ENCODE results near the gene CHURC1. TPM values are rescaled to one million over a fixed set of nuclear protein-coding genes. Genes with fewer than 3 reads are reported as not detected.

The CHURC1 gene
- total and polyA plus RNA-seq, 2 of the 4 experiments (the other 2 are of a cell fraction), result 38.0 to 69.5 TPM

DNA sequence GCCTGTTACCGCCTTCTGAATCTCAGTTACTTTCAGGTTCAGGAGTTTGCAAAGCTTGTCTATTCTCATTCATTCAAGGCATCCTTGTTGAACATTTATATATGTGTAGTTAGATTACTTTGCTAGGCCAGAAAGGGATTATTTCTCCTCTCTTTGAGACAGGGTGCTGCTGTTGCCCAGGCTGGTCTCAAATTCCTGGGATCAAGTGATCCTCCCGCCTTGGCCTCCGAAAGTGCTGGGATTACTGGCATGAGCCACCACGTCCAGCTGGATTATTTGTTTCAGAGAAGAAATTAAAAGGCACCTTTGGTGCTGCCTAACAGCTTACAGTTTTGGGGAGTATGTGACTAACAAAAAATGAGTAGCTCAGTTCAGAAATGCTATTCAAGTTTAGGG is 772 bp downstream of the CHURC1 start:
- H3K4ac ChIP-seq (ENCODE audit: low read depth, low read length), result peak overlapping the region; percentile 70
- no peak overlapping the region for H2AFZ ChIP-seq (replicated peaks; ENCODE audit: low read length, poor library complexity)
- ChIA-PET CTCF (no interaction called here), POLR2A (ENCODE audit: unreplicated experiment) (interaction anchor here (0.6 to 0.7 kb wide), 2 partner anchors 144 to 373 kb away, joined by 3 to 7 read pairs; no protein-coding TSS in a partner anchor)
- TSS peak; percentile 78 for BruUV-seq (replicated peaks)
- WGBS, 2 experiments (ENCODE audit: extremely low coverage in 2 of 2, insufficient read length in 1 of 2), result 46% methylated on average over 2 of the region's 4 CpGs; no CpG with 5 or more reads in 1 of the 2 experiments
- H2AK5ac ChIP-seq (ENCODE audit: low read depth, low read length), result peak overlapping the region; percentile 67
- peaks cover 15% of the 10 kb centered on the region for H4K20me1 ChIP-seq (ENCODE audit: insufficient read depth, low read length)
- intact Hi-C loops (cut with micrococcal nuclease), result no loop called here
- peak overlapping the region; percentile 77 for H3K9ac ChIP-seq (ENCODE audit: low read depth, low read length)
- H3K23ac ChIP-seq (ENCODE audit: low read depth, low read length), result peak overlapping the region; percentile 85
- H3K4me1 ChIP-seq (ENCODE audit: control insufficient read depth, insufficient read depth, low read length), result peaks cover 6% of the 10 kb centered on the region
- peak overlapping the region; percentile 90 for H3K4me2 ChIP-seq (ENCODE audit: low read depth, low read length)
- dilution Hi-C loops (cut with HindIII; ENCODE audit: low sequenced_read_pairs, unreplicated experiment), result no loop called here
- peak overlapping the region; percentile 90 for H3K14ac ChIP-seq (replicated peaks; ENCODE audit: low read depth, low read length)
- in situ Hi-C loops (cut with MboI; ENCODE audit: low sequenced_read_pairs), result loop anchor here (25.0 kb wide), 1 partner anchor 378 kb away; the partner anchor contains the start of genes HSPA2 and PPP1R36
- no peak for TF ChIP-seq SMC3 (IDR thresholded peaks at IDR 0.05; ENCODE audit: low read depth, low read length)
- TF ChIP-seq, protein P1, sequence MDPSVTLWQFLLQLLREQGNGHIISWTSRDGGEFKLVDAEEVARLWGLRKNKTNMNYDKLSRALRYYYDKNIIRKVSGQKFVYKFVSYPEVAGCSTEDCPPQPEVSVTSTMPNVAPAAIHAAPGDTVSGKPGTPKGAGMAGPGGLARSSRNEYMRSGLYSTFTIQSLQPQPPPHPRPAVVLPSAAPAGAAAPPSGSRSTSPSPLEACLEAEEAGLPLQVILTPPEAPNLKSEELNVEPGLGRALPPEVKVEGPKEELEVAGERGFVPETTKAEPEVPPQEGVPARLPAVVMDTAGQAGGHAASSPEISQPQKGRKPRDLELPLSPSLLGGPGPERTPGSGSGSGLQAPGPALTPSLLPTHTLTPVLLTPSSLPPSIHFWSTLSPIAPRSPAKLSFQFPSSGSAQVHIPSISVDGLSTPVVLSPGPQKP (IDR thresholded peaks at IDR 0.05; ENCODE audit: borderline replicate concordance, low read depth, low read length), result no peak
- TF ChIP-seq MAFK (IDR thresholded peaks at IDR 0.05; ENCODE audit: low read depth, low read length), result no peak
- no peak for TF ChIP-seq RCOR1 (IDR thresholded peaks at IDR 0.05; ENCODE audit: insufficient replicate concordance, low read length)
- TF ChIP-seq CHD1 (IDR thresholded peaks at IDR 0.05; ENCODE audit: low read depth, low read length), result no peak
- TF ChIP-seq MAZ (IDR thresholded peaks at IDR 0.05; ENCODE audit: borderline replicate concordance, low read depth, low read length), result no peak
- no peak for TF ChIP-seq RFX5 (IDR thresholded peaks at IDR 0.05; ENCODE audit: low read depth, low read length)
- no peak for TF ChIP-seq BHLHE40 (IDR thresholded peaks at IDR 0.05; ENCODE audit: low read depth, low read length)
- TF ChIP-seq NFE2L2 (IDR thresholded peaks at IDR 0.05; ENCODE audit: low read depth, low read length), result no peak
- peak overlapping the region; percentile 75; the same call in 1 of the 2 replicates for H3K27ac ChIP-seq (ENCODE audit: insufficient read depth, low read length)
- peak overlapping the region; percentile 91; the same call in 1 of the 2 replicates for H3K56ac ChIP-seq (ENCODE audit: extremely low read depth, insufficient read depth, low read length)
- H2AK9ac ChIP-seq (replicated peaks; ENCODE audit: low read depth, low read length, poor library complexity), result peak overlapping the region; percentile 96
- H2BK15ac ChIP-seq (ENCODE audit: low read depth, low read length), result no peak overlapping the region
- H3K18ac ChIP-seq (ENCODE audit: low read depth, low read length), result peak overlapping the region; percentile 44; the same call in 1 of the 2 replicates
- H2BK120ac ChIP-seq (ENCODE audit: low read depth, low read length), result no peak overlapping the region
- peaks cover 20 to 40% of the 10 kb centered on the region in 2 experiments for H3K79me1 ChIP-seq (ENCODE audit: low read depth in 1 of 2, low read length in 2 of 2)
- peak overlapping the region; percentile 51 for H4K5ac ChIP-seq (ENCODE audit: low read depth, low read length)
- H3K36me3 ChIP-seq (ENCODE audit: control insufficient read depth, insufficient read depth, low read length), result no peaks in the 10 kb centered on the region
- DNase-seq, result no peak
- H3K27me3 ChIP-seq (ENCODE audit: control insufficient read depth, insufficient read depth, low read length), result no peaks in the 10 kb centered on the region
- H4K91ac ChIP-seq (ENCODE audit: insufficient read depth, low read depth, low read length), result peak overlapping the region; percentile 36; the same call in 1 of the 2 replicates
- H2BK5ac ChIP-seq (ENCODE audit: low read depth, low read length, poor library complexity, severe bottlenecking), result peak overlapping the region; percentile 83
- no peak overlapping the region for H2BK20ac ChIP-seq (ENCODE audit: low read depth, low read length)
- H3K4me3 ChIP-seq (ENCODE audit: insufficient read depth, low read depth, low read length), result peak overlapping the region; percentile 74
- peaks cover 10% of the 10 kb centered on the region for H3K9me1 ChIP-seq (ENCODE audit: insufficient read depth, low read length)
- H3K9me3 ChIP-seq (ENCODE audit: control insufficient read depth, insufficient read depth, low read length), result no peaks in the 10 kb centered on the region
- peak overlapping the region; percentile 68 to 78 for H4K8ac ChIP-seq (ENCODE audit: low read depth in 2 of 2, low read length in 2 of 2)
- ATAC-seq (ENCODE audit: low read depth), result no peak
